Central memory CD8-positive, alpha-beta T cell (primary cell): ENCODE results near the gene BRF1.
"Not testable (repeated sequence)": the region's sequence is repeated elsewhere in the genome, so short reads cannot be mapped to it uniquely, and the experiment has no call there.

Experiments used
- ATAC-seq: fragments of 150-1000 bp; cut with Tn5 transposase; replicated peaks from 2 replicates; pipeline ENCODE4 v1.10.0; 2022; ENCODE audit warnings: mild to moderate bottlenecking, moderate FRiP score, moderate number of reproducible peaks; ENCODE audit not compliant: poor library complexity, severe bottlenecking; ENCODE audit errors: extremely low read depth
- DNase-seq, 2 donors: peaks; one replicate each; pipeline ENCODE4 v3.0.0; 2021; ENCODE audit warnings: low spot score in 2 of 2
- H3K27ac Mint-ChIP-seq: one replicate; pipeline ENCODE4 v1.8.0; 2022; ENCODE audit warnings: low read depth, mild to moderate bottlenecking, moderate library complexity, mixed read lengths
- H3K27me3 Mint-ChIP-seq: one replicate; pipeline ENCODE4 v1.8.0; 2022; ENCODE audit warnings: mixed read lengths
- H3K36me3 Mint-ChIP-seq: one replicate; pipeline ENCODE4 v1.8.0; 2022; ENCODE audit warnings: mild to moderate bottlenecking, moderate library complexity, mixed read lengths; ENCODE audit not compliant: insufficient read depth
- H3K4me1 Mint-ChIP-seq: one replicate; pipeline ENCODE4 v1.8.0; 2022; ENCODE audit warnings: mixed read lengths
- H3K4me3 Mint-ChIP-seq: one replicate; pipeline ENCODE4 v1.8.0; 2022; ENCODE audit warnings: mild to moderate bottlenecking, moderate library complexity, mixed read lengths
- H3K9me3 Mint-ChIP-seq: one replicate; pipeline ENCODE4 v1.8.0; 2022; ENCODE audit warnings: mixed read lengths

Gene BRF1

DNA sequence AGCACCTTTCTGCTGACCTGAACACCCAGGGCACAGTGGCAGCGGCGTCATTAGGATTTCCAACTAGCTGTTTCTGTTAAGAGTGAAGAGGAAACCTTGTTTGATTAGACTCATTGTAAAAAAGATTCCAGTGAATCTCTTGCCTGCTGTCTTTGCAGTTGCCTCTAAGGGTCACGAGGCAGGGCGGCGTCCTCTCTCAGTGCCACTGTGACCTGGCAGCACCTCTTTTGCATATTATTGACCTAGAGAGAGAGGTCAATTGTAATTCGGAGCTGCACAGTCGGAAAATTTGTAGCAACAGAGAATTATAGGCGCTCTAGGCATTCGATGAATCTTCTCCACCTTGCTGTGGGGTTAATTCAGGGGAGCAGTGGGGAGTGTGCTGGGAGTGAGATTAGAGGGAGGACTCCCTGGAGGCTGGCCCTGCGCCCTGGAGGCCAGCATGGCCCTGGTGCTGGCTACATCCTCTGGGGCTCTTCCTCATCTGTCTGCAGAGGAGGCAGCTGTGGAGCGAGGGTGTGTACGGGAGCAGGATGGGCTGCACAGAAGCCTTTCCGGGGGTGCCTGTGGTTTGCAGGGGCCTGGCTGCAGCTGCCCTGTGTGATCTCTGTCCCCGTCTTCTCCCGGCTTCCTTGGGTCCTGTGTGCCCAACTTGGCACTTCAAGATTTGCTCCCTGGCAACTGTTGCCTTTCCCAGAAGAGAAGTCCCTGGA lies 28.0 kb upstream of the BRF1 start:
- peaks cover 45% of the 10 kb centered on the region for H3K4me1 Mint-ChIP-seq
- no peaks in the 10 kb centered on the region for H3K9me3 Mint-ChIP-seq
- peak overlapping the region; percentile 60 for H3K27ac Mint-ChIP-seq
- H3K27me3 Mint-ChIP-seq = no peaks in the 10 kb centered on the region
- H3K36me3 Mint-ChIP-seq = peaks cover 2% of the 10 kb centered on the region
- ATAC-seq (no peak), DNase-seq (no peak)
- no peak overlapping the region for H3K4me3 Mint-ChIP-seq

DNA sequence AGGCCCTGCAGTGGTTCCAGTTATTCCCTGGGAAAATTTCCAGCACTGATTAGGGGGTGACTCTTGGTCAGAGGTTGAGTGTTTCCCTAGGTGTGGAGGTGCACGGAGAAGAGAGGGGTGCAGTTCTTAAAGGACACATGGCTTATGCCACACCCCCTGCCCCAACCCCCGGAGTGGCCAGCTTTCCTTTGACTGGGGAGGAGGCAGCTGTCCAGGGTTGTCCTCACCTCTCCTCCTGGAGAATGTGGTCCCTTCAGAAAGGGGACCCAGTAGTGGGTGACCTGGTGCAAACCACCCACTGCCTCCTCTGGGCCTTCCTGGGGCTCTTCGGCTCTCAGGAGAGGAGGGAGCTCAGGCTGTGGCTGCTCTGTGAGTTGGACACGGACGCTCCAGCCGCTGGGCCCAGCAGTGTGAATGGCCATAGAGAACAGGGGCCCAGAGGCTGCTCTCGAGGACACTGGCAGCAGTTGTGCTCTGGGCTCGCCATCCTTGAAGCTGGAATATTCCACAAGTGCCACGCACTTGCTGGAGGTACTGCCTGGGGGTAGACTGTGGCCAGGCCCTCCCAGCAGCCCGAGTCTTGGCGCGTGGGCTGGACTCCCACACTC lies 27.4 kb upstream of the BRF1 start:
- Mint-ChIP-seq H3K4me1 (peaks cover 49% of the 10 kb centered on the region), H3K9me3 (no peaks in the 10 kb centered on the region), H3K4me3 (no peak overlapping the region), H3K27ac (peak overlapping the region; percentile 60), H3K27me3 (no peaks in the 10 kb centered on the region), H3K36me3 (peaks cover 3% of the 10 kb centered on the region)
- ATAC-seq = no peak
- DNase-seq = no peak

DNA sequence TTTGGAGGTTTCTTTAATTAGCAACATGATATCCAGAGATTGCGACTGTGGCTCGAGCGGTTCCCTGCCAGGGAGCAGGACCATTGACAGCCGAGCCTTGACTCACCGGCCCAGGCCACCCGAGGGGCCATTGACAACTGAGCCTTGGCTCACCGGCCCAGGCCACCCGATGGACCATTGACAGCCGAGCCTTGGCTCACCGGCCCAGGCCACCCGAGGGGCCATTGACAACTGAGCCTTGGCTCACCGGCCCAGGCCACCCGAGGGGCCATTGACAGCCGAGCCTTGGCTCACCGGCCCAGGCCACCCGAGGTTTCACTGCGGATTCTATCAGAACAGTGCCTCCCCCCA lies 26.9 kb upstream of the BRF1 start:
- H3K4me1 Mint-ChIP-seq = peaks cover 49% of the 10 kb centered on the region
- not testable (repeated sequence) for H3K9me3 Mint-ChIP-seq, H3K27me3 Mint-ChIP-seq, H3K36me3 Mint-ChIP-seq, ATAC-seq, H3K4me3 Mint-ChIP-seq, DNase-seq, H3K27ac Mint-ChIP-seq

DNA sequence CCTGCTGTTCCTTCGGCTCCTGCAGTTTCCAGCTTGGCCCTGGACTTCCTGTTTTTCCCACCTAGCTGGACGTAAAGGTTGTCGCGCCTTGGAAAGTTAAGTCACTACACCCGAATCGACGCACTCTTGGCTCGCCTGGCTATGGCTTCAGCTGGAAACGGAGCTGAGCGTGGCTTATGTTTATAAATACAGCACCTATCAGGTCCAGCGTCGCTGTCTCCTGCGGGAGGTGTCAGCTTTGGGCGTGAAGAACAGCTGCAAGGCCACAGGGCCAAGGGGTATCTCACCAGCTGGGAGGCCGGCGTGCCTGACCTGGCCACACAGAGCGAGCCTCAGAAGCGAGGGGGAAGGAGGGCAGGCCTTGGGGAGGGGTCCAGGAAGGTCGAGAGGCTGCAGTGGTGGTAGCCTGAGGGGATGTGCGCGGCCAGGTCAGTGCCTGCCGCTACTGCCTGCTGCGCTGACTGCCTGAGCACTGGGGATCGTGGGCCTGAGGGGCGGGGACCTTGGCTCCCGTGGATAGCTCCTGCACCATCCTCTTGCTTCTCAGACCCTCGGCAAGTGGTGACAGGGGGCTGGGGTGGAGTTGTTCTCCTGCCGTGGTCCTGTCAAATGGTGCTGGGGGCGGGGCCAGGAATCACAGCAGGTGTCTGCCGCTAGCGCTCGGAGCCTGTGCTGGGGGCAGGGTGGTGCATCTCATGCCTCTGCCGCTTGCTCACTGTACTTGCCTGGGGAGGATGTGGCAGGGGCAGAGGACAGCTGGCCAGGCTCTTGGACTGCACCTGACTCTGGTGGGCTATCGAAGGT lies 26.3 kb upstream of the BRF1 start:
- DNase-seq = no peak
- Mint-ChIP-seq H3K9me3 (no peaks in the 10 kb centered on the region), H3K4me3 (no peak overlapping the region), H3K27me3 (no peaks in the 10 kb centered on the region), H3K27ac (no peak overlapping the region), H3K36me3 (peaks cover 4% of the 10 kb centered on the region), H3K4me1 (peaks cover 50% of the 10 kb centered on the region)
- no peak for ATAC-seq

DNA sequence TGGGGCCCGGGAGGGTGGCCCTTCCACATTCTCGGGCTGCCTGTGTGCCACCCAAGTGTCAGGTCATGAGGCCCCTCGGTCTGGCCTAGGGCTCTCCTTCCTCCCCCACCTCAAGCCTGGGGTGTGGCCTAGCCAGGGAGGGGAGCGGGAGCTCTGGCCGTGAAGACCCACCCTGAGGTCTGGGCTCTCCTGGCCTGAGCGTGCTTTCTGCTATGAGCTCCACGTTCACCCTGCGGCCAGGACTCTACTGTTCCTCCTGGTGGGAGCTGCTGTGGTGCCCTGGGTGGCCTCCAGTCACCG lies 25.7 kb upstream of the BRF1 start:
- Mint-ChIP-seq H3K4me1 (peaks cover 45% of the 10 kb centered on the region), H3K36me3 (peaks cover 4% of the 10 kb centered on the region), H3K27ac (no peak overlapping the region), H3K27me3 (no peaks in the 10 kb centered on the region), H3K9me3 (no peaks in the 10 kb centered on the region), H3K4me3 (no peak overlapping the region)
- no peak for DNase-seq
- no peak for ATAC-seq

DNA sequence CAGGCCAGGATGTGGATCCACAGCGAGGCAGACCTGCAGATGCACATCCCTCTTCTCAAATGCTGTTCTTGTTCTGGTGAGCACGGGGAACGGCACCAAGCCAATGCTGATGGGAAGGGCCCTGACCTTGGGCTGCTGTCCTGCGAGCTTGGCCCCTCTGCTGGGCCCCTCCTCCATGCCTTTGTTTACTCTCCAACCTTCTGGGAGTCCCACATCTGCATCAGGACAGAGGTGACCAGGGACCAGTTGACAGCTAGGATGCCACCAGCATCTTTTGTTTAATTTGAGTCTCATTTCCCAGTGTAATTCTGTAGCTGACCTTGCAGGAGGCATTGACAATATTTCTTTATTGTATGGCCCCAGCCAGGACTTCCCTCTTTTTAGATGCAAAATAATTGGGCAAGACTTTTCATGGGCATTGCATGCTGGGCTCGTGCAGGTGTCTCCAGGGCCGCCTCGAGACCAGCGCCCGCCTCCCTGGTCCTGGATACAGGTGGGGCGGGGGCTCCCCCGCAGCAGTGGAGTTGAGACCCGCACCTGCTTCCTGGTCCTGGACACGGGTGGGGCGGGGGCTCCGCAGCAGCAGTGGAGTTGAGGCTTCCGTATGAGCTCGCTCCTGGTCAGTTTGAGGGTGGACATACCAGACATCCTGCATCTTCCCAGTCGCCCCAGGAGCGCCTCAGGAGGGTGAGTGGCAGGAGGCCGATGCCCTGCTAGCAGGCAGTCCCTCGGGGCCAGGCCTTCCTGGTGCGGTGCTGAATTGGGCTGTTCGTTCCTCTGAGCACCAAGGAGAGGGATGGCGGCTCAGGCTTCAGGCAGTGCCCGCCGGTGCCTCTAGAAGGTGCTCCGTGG lies 25.1 kb upstream of the BRF1 start:
- DNase-seq (no peak), ATAC-seq (no peak)
- Mint-ChIP-seq H3K27me3 (no peaks in the 10 kb centered on the region), H3K4me1 (peaks cover 43% of the 10 kb centered on the region), H3K4me3 (no peak overlapping the region), H3K9me3 (no peaks in the 10 kb centered on the region), H3K36me3 (peaks cover 4% of the 10 kb centered on the region), H3K27ac (no peak overlapping the region)

DNA sequence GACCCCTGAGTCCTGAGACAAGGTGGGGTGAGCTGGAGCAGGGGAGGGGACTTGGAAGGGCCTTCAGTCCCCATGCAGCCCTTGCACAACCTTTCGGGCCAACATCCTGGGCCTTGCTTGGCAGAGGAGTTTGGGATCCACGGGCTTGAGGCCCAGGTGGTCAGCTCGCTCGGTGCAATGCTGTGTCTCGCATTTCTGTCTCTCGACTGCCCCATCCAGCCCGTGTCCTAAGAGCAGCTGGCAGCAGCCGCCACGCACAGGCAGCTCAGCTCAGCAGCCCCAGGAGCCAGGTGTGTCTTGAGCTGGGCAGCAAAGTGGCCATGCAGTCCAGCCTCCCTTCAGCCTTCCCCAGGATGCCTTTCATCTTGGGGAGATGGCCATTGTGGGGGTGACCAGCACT lies 24.5 kb upstream of the BRF1 start:
- Mint-ChIP-seq H3K4me3 (no peak overlapping the region), H3K27ac (no peak overlapping the region), H3K9me3 (no peaks in the 10 kb centered on the region), H3K4me1 (peaks cover 36% of the 10 kb centered on the region), H3K27me3 (no peaks in the 10 kb centered on the region), H3K36me3 (peaks cover 6% of the 10 kb centered on the region)
- DNase-seq = no peak
- no peak for ATAC-seq

DNA sequence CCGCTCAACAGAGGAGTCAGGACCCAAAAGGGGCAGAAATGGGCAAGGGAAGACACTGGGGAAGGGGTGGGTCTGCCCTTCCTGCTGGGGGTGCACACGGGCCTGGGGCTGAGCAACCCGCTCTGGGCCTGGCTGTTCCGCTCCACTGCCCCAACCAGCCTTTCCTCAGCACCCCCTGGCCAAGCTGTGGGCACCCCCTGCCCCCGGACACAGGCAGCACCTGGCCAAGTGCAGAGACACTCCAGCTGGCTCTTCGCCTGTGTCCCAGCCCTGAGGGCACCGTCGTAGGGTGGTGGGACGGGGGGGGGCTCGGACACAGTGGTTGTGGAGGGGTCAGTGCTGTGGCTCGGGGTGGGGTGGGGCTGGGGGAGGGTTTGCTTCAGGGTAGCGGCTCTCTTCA lies 24.1 kb upstream of the BRF1 start:
- H3K4me3 Mint-ChIP-seq = no peak overlapping the region
- H3K4me1 Mint-ChIP-seq = peaks cover 33% of the 10 kb centered on the region
- no peak overlapping the region for H3K27ac Mint-ChIP-seq
- no peaks in the 10 kb centered on the region for H3K9me3 Mint-ChIP-seq
- H3K27me3 Mint-ChIP-seq = no peaks in the 10 kb centered on the region
- peaks cover 6% of the 10 kb centered on the region for H3K36me3 Mint-ChIP-seq
- no peak for DNase-seq
- ATAC-seq = no peak

DNA sequence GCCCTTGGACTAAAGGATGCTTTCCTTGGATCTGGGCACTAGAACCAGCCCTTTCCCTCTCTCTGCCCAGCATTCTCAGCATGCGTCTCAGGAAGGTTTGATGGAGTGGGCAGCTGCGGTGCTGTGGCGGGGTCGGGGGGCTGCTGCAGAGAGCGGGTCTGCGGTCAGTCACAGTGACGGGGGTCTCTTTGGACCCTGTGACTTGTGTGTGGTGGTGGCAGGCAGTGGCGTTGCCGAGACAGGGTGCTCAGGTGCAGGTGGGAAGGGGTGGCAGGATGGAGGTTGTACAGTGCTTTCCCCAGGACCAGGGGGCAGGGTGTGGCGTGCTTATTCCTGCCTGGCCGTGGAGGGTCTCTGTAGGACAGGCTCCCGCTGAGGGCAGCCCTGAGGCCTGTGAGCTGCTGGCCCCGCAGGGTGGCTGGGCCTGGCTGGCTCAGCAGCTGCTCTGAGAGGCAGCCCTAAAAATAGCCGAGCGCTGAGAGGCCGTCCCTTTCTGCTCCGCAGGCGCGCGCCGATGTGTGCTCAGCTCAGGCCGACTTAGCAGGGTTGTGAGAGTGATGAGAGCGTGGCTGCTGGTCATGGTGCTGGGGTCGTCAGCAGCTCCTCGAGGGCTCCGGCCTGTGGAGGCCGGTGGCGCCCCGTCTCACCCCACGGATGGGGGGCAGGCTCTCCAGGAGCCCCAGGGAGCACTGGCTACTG lies 23.4 kb upstream of the BRF1 start:
- Mint-ChIP-seq H3K36me3 (peaks cover 6% of the 10 kb centered on the region), H3K4me3 (no peak overlapping the region), H3K9me3 (no peaks in the 10 kb centered on the region), H3K4me1 (peaks cover 28% of the 10 kb centered on the region), H3K27me3 (no peaks in the 10 kb centered on the region), H3K27ac (no peak overlapping the region)
- ATAC-seq (no peak), DNase-seq (no peak)

DNA sequence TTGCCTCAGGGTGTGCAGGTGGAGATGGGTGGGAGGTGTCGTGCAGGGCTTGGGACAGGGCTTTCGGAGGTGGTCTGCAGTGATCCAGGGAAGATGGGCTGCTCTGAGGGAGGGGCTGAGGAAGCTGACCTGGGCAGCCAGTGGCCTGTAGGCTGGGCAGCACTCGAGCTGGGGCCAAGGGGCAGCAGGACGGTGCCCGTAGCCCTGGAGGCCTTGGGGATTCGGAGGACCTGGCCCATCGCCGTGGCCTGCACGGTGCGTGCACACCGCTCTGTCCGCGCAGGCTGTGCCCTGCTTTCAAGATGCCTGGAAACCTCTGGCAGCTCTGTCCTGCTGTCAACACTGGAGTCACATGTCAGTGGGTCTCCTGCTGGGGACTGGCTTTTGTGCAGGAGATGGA lies 22.9 kb upstream of the BRF1 start:
- H3K4me3 Mint-ChIP-seq = no peak overlapping the region
- no peak for ATAC-seq

DNA sequence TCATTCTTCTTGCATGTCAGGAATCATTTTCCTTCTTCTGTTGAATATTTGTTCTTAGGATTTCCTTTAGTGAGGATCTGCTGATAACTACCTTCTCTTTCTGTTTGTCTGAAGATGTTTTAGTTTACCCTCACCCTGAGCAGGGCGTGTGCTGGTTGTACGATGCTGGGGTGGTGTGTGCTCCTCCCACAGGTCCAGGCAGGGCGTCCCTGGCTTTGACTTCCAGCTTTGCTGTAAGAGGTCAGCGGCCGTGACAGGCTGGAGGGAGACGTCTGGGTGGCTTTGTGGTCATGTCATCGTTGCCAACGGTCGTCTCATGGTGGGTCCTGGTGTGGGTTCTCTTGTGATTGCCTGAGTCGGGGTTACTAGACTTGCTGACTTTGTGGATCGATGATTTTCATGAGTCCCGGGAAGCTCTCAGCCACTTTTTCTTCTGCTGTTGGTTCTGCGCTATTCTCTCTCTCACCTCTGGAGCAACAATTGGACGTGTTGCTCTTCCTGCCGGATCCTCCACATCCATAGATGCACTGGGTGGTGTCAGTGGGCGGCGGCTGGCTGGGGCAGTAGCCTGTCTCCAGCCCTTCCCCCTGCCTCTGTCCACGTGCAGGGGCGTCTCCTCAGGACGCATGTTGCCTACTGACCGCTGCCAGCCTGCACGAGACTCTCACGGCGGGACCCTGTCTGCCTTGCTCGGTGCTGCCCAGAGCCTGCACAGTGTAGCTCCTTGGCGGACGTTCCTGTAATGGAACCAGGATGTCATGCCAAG lies 22.2 kb upstream of the BRF1 start:
- no peaks in the 10 kb centered on the region for H3K9me3 Mint-ChIP-seq
- ATAC-seq (no peak), DNase-seq (no peak)
- peaks cover 6% of the 10 kb centered on the region for H3K36me3 Mint-ChIP-seq
- peak overlapping the region; percentile 65 for H3K27ac Mint-ChIP-seq
- H3K4me3 Mint-ChIP-seq = no peak overlapping the region
- H3K4me1 Mint-ChIP-seq = peaks cover 19% of the 10 kb centered on the region
- H3K27me3 Mint-ChIP-seq = no peaks in the 10 kb centered on the region

More for the DNA sequence above, 22.9 kb upstream of the BRF1 start:
- no peak for DNase-seq
- Mint-ChIP-seq H3K36me3 (peaks cover 6% of the 10 kb centered on the region), H3K27me3 (no peaks in the 10 kb centered on the region), H3K27ac (peak overlapping the region; percentile 65), H3K4me1 (peaks cover 22% of the 10 kb centered on the region), H3K9me3 (no peaks in the 10 kb centered on the region)
